GM20000 (cell line): ENCODE results near the gene SLC30A7.

ENCODE experiments used
- DNase-seq: peaks from one replicate; pipeline ENCODE4 v3.0.0; 2012; ENCODE audit warnings: low spot score
- CTCF ChIP-seq: IDR thresholded peaks from 2 replicates; pipeline ENCODE4 v1.5.1; 2012; ENCODE audit warnings: mild to moderate bottlenecking, control low read depth; ENCODE audit errors: extremely low read depth, missing control alignments

Gene SLC30A7

DNA sequence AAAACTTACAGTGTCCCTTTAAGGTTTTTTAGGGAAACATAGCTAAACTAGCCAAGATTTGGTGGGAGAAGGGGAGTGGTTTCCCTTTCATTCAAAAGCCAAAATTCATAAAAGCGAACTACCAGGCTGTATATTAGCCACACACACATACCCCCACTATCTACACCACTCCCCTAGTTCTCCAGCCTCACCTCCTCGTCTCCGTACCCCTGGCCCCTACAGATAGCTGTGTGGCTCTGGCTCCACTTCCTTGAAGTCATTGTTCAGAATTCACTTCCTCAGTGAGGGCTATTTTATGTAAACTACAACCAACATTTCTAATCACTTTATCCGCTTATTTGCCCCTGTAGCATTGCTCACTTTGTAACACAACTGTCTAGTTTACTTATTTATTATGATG lies 135.0 kb downstream of the SLC30A7 start:
- TF ChIP-seq CTCF, result no peak
- no peak for DNase-seq
